ENCODE measurements around the gene GNLY. TPM values are rescaled to one million over a fixed set of nuclear protein-coding genes. Genes with fewer than 3 reads are reported as not detected.

The GNLY gene
- total RNA-seq, 6 experiments from 2014 or later: 0.92 to 3.1 (median 1.6) TPM

GRCh38 chr2:85663594-85664565, 30.3 kb upstream of the GNLY start:
- Histone ChIP-seq H3K9me3 (no peaks in the 10 kb centered on the region), H3K27ac (no peak overlapping the region), H3K4me1 (no peaks in the 10 kb centered on the region), H3K4me3 (no peak overlapping the region), H3K36me3 (no peaks in the 10 kb centered on the region), H3K27me3 (no peaks in the 10 kb centered on the region)
- ATAC-seq (no peak), DNase-seq (no peak)
- 93% methylated on average over 3 of the region's 23 CpGs for WGBS (ENCODE audit: insufficient coverage, low coverage, low lambda C conversion rate, missing lambda C conversion rate)
- TF ChIP-seq POLR2A (IDR thresholded peaks at IDR 0.05): no peak
- no peak for TF ChIP-seq CTCF (IDR thresholded peaks at IDR 0.05)
- intact Hi-C loops (cut with DNase I): no loop called here

- no peak overlapping the region for H3K27ac ChIP-seq
- H3K4me1 ChIP-seq: no peaks in the 10 kb centered on the region
- no peak for TF ChIP-seq POLR2A (IDR thresholded peaks at IDR 0.05)
- no peak for TF ChIP-seq CTCF (IDR thresholded peaks at IDR 0.05)
- intact Hi-C loops (cut with DNase I): no loop called here
- H3K36me3 ChIP-seq: no peaks in the 10 kb centered on the region
- ATAC-seq (no peak), DNase-seq (no peak)
- 81% methylated on average over 8 of the region's 11 CpGs for WGBS (ENCODE audit: insufficient coverage, low coverage, low lambda C conversion rate, missing lambda C conversion rate)
- no peaks in the 10 kb centered on the region for H3K27me3 ChIP-seq
- no peak overlapping the region for H3K4me3 ChIP-seq
- H3K9me3 ChIP-seq: no peaks in the 10 kb centered on the region
Observed at GRCh38 chr2:85665264-85665937, 28.8 kb upstream of the GNLY start.

- no peak overlapping the region for H3K27ac ChIP-seq
- no peaks in the 10 kb centered on the region for H3K9me3 ChIP-seq
- intact Hi-C loops (cut with DNase I): no loop called here
- TF ChIP-seq POLR2A (IDR thresholded peaks at IDR 0.05): no peak
- TF ChIP-seq CTCF (IDR thresholded peaks at IDR 0.05): no peak
- DNase-seq (no peak), ATAC-seq (no peak)
- H3K36me3 ChIP-seq: no peaks in the 10 kb centered on the region
- H3K27me3 ChIP-seq: no peaks in the 10 kb centered on the region
- WGBS (ENCODE audit: insufficient coverage, low coverage, low lambda C conversion rate, missing lambda C conversion rate): 90% methylated on average over 2 of the region's 6 CpGs
- no peak overlapping the region for H3K4me3 ChIP-seq
- H3K4me1 ChIP-seq: no peaks in the 10 kb centered on the region
Observed at GRCh38 chr2:85666016-85666415, 28.1 kb upstream of the GNLY start.

GRCh38 chr2:85666435-85667316, 27.5 kb upstream of the GNLY start:
- no peaks in the 10 kb centered on the region for H3K9me3 ChIP-seq
- no peak for TF ChIP-seq CTCF (IDR thresholded peaks at IDR 0.05)
- TF ChIP-seq POLR2A (IDR thresholded peaks at IDR 0.05): no peak
- no CpG with 5 or more reads among the region's 11 CpGs for WGBS (ENCODE audit: insufficient coverage, low coverage, low lambda C conversion rate, missing lambda C conversion rate)
- H3K27me3 ChIP-seq: no peaks in the 10 kb centered on the region
- intact Hi-C loops (cut with DNase I): no loop called here
- DNase-seq (no peak), ATAC-seq (peak; percentile 6 to 44 (median 28))
- no peaks in the 10 kb centered on the region for H3K4me1 ChIP-seq
- H3K4me3 ChIP-seq: no peak overlapping the region
- no peaks in the 10 kb centered on the region for H3K36me3 ChIP-seq
- H3K27ac ChIP-seq: no peak overlapping the region

Measured in right lobe of liver (tissue), 6 donors.